HG02884 (cell line): ENCODE data around the gene TMEM9.

ENCODE experiments used
- ATAC-seq: cut with Tn5 transposase; IDR thresholded peaks from one replicate; pipeline ENCODE4 v1.9.1; 2021; ENCODE audit warnings: mild to moderate bottlenecking, moderate library complexity; ENCODE audit not compliant: unreplicated experiment

TMEM9 gene

DNA sequence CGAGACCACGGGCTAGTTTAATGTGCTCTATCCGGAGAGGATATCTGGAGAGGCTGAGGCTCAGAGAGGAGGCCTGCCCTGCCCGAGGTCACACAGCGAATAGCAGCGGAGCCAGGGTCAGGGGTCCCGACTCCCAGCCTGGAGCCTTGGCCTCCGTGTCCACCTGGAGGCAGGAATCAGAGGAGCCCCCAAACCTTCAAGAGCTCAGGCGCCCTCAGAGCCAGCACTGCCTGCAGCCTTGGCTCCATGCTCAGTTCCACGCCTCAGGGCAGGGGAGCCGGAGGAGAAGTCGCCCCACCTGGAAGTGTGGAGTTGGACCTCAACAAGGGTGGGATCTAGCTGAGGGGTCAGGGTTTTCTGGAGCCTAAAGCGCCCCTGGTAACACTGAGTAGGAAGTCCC lies 25.3 kb downstream of the TMEM9 start:
- no peak for ATAC-seq

GRCh38 chr1:201128476-201128875 lies 25.8 kb downstream of the TMEM9 start:
- no peak for ATAC-seq

DNA sequence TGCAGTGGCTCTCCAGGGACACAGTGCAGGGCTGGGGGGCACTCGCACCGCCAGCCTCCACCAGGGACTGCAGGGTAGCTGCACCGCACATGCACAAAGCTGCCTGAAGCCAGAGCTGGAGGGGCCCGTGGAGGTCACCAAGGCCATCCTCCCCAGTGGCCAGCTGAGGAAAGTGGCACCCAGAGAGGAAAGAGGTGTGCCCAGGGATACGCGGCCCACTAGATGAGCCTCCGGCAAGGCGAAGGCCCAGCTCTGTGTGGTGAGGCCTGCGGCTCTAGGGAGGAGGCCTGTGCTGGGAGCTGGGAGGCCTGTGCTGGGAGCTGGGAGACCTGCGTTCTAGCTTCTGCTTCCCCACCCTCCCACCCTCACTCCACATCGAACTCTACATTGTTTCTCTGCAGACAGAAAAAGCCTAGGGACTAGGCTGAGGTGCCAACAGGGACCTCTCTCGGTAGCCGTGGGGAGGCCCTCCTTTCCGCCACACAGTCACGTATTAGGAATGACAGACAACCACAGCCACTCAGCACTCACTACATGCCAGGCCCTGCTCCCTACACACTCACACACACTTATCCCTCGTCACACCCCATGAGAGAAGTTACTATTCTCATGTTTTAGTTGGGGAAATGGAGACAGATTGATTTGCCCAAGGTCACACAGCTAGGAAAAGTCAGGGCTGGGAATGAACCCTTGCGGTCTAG lies 26.4 kb downstream of the TMEM9 start:
- no peak for ATAC-seq

GRCh38 chr1:201126832-201127754 lies 27.2 kb downstream of the TMEM9 start, which contains the start of gene ASCL5:
ASCL5 (minus strand) TSS chr1:201127184; CDS start chr1:201115372, 11,812 bp downstream.
- ATAC-seq: no peak

DNA sequence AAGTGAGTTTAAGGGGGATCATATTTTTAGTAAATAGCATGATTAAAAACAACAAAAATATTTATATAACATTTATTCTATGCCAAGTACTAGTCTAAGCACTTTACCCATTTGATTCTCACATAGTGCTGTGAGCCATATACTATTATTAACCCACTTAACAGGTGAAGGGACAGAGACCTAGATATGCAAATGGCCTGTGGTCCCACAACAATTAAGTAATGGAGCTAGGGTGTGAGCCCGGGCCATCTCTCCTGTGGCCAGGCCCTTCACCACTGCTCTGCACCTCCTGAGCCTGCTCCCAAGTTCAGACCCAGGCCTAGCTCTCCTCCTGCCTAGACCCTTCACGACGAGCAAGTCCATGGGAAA lies 27.8 kb downstream of the TMEM9 start:
- no peak for ATAC-seq

DNA sequence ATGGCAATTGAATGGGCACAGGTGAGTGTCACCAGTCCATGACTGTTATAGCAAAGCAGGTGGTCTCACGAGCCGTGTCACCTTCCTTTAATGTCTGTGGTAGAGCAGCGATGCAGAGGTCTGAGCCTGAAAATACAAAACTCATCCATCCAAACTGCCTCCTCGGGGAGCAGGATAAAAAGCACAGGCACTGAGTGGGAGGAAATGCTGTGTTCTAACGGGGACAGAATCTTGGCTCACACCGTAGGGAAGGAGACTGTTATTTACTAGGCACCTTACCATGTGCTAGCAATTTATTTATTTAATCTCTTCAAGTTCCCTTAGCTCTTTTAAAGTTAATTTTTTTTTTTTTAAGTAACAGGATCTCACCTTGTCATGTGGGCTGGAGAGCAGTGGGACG lies 28.5 kb downstream of the TMEM9 start:
- no peak for ATAC-seq

DNA sequence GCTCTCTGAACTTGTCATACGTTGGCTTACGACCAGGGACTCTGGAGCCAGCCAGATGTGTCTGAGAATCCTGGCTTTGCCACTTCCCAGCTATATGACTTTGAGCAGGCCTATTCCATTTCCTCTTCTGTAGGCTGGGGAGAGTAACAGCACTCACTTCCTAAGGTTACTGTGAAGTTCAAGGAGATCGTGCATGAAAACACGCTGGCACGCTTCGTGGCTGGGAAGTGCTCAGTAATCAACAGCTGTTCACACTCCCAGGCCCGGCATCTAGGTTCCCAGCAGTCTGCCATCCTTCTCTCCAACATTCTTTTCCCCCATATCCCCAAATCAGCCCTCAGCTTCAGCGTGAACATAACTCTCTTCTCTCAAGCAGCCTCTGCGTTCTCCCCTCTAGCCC lies 29.3 kb downstream of the TMEM9 start:
- ATAC-seq: no peak

- ATAC-seq: no peak
Observed at GRCh38 chr1:201123866-201124265, 30.4 kb downstream of the TMEM9 start.

- ATAC-seq: no peak
Observed at GRCh38 chr1:201122321-201122957, 31.8 kb downstream of the TMEM9 start.

GRCh38 chr1:201119206-201120197 lies 34.8 kb downstream of the TMEM9 start:
- peak; percentile 42 for ATAC-seq

GRCh38 chr1:201116091-201116490 lies 38.2 kb downstream of the TMEM9 start:
- no peak for ATAC-seq

DNA sequence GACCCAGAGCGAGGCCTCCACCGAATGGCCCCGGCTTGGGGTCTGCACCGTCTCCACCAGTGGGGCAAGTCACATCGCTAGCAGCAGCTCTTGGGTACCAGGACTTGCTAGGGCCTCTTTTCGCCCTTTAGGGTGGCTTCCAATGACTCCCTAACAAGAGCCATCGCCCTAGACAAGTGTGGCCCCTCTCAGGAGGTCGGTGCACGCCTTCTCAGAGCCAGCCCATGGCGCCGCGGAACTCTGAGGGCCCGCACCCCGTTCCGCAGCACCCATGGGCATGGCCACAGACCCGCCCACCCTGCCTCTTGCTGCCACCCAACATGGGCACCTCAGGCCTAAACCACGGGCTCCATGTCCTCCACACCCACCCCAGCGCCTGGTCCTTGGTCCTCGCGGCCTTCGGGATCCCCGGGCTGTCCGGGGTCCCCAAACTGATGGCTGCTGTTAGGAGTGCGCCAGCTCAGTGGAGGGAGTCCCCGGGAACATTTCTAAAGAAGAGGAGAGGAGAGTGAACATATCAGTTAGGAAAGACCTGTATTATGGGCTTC lies 38.8 kb downstream of the TMEM9 start:
- ATAC-seq: no peak

DNA sequence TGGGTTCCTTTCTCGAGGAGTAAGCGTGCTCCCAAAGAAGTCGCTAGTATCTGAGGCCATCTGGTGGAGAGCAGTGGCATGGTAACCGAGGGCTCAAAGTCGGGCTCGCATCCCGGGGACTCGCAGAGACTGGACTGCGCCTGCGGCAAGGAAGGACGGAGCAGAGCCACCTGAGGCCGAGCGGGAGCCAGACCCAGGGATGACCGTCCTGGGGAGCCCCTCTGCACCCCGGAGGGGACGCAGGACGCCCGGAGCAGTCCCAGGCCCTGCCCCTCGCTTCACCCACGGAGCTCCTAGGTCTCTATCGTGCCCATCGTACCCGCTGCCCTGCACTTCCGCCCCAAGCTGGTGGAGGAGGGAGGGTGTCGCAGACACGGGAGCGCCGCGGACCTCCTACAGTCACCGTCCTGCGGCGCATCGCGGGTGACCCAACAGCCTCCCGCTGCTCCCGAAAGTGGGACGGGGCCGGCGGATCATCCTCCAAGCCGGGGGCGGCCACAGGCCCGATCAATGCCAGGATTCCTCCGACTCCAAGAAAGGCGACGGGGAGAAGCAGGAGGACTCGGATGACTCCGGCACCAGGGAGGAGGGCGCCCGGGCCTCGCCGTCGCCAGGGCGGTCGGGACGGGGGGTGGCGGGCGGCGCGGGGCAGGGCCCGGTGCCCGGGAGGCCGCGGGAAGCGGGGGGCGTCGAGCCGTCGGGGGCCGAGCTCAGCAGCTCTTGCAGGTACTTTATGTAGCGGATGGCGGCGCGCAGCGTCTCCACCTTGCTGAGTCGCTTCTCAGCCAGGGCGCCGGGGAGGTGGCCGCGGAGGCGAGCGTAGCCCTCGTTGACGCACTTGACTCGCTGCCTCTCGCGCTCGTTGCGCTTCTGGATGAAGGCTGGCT lies 39.8 kb downstream of the TMEM9 start:
- peak; percentile 89 for ATAC-seq

DNA sequence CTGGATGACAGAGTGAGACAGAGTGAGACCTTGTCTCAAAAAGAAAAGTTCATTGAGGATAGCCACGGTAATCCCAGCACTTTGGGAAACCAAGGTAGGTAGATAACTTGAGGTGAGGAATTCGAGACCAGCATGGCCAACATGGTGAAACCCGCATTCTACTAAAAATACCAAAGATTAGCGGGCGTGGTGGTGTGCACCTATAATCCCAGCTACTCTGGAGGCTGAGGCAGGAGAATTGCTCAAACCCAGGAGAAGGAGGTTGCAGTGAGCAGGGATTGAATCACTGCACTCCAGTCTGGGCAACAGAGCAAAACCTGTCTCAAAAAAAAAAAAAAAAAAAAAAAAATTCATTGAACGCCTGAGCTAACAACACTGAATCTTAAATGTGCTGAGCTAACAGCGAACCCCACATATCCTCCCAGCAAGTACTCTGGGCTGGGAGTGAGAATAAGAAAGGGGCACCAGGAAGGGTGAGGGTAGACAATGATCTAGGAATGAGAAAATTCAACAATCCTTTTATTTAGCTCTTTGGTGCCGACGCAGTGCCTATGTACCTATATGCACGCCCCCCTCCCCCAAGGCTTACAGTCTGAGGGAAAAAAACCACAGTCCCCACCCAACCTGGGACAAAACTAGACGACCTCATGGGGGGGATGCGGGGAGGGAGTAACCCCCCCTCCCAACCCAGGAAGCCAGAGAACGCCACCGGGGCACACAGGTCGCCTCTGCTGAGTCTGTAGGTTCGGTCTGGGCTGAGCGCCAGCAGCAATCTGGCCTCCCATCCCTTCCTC lies 40.6 kb downstream of the TMEM9 start:
- no peak for ATAC-seq

- no peak for ATAC-seq
Observed at GRCh38 chr1:201112926-201113325, 41.3 kb downstream of the TMEM9 start.

DNA sequence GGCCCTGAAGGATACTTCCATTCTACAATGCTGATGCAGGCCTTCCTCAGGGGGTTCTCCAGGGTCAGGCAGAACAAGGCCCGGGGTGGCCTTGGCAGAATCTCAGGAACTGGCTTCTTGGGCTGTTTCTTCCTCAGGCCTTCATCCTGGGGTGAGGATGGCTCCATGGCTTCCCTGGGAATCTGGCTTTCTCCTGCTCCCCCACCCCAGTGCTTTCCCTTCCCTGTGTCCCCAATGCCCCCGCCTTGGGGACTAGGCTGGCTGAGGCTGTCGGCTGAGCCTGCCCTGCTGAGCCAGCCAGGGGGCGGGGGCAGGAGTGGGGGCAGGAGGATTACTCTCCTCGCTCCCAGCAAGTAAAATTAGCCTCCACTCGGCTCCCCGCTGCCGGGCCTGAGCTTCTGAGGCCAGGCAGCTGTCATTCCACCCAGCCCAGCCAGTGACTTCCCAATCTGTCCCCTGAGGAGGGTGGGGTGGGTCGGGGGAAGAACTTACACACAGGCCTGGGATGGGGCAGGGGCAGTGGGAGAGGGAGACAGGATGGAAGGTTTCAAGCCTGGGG lies 42.0 kb downstream of the TMEM9 start, which contains the start of gene CACNA1S:
CACNA1S (minus strand) TSS at position 254 of the 559 bp plus-strand sequence; CDS start at position 167, 87 bp downstream.
- no peak for ATAC-seq

GRCh38 chr1:201111672-201112071 lies 42.6 kb downstream of the TMEM9 start:
- ATAC-seq: no peak

- ATAC-seq: no peak
Observed at GRCh38 chr1:201111156-201111555, 43.1 kb downstream of the TMEM9 start.
